Esophagus muscularis mucosa (tissue), 4 donors: Measurements from ENCODE around the gene PPP6R1.

Source experiments
- EP300 ChIP-seq: sonication (generic); formaldehyde crosslinking; IDR thresholded peaks from one replicate; pipeline ENCODE4 v1.6.1; 2017; ENCODE audit warnings: antibody characterized with exemption
- POLR2A ChIP-seq: fragments of 450-650 bp; IDR thresholded peaks from one replicate; pipeline ENCODE4 v1.6.1; 2017; ENCODE audit warnings: antibody characterized with exemption, moderate library complexity, mild to moderate bottlenecking, low read depth
- POLR2AphosphoS5 ChIP-seq, 2 donors: sonication (generic); formaldehyde crosslinking; IDR thresholded peaks; one replicate each; pipeline ENCODE4 v1.6.1; 2017; ENCODE audit warnings: antibody characterized with exemption in 2 of 2
- TF ChIP-seq, protein P1 (sequence below), 3 experiments: fragments of 200-600 bp in 2 of 3; fragments of 450-650 bp in 1 of 3; sonication (generic) in 2 of 3; IDR thresholded peaks; one replicate each; pipeline ENCODE4 v1.5.1; 2017 to 2019; ENCODE audit warnings: antibody characterized with exemption in 3 of 3, mild to moderate bottlenecking in 2 of 3, moderate library complexity in 1 of 3

DNA sequence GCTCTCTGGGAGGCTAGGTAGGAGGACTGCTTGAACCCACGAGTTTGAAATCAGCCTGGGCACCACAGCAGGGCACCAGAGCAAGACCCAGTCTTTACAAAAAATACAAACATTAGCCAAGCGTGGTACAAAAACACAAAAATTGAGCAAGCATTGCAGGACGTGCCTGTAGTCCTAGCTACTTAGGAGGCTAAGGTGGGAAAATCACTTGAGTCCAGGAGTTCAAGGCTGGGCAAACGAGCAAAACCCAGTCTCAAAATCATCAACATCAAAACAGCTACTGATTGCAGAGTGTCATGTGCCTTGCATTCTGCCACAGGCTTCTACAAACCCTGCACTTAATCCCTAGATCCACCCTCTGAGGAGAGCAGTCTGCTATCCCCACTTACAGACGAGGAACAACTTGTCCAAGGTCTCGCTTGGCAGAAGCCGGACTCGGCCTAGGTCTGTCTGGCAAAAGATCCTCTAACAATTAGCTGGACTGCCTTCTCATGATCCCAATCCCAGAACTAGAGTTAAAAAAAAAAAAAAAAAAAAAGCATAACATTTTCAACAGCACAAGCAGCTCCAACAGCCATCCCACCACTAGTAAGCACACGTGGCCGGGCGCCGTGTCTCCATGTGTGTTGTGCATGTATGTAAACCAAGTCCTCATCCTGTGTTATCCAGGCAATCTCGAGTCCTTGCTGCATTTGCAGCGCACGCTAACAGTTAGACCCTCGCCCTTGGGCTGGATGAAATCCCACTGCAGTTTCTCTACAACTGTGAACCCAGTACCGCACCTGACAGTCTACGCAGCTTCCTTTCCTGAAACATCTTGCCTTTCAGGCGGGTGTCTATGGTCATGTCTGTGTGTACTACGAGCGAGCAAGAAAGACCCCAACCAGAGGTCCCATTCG is 2.0 kb downstream of the PPP6R1 start:
- TF ChIP-seq, protein P1, sequence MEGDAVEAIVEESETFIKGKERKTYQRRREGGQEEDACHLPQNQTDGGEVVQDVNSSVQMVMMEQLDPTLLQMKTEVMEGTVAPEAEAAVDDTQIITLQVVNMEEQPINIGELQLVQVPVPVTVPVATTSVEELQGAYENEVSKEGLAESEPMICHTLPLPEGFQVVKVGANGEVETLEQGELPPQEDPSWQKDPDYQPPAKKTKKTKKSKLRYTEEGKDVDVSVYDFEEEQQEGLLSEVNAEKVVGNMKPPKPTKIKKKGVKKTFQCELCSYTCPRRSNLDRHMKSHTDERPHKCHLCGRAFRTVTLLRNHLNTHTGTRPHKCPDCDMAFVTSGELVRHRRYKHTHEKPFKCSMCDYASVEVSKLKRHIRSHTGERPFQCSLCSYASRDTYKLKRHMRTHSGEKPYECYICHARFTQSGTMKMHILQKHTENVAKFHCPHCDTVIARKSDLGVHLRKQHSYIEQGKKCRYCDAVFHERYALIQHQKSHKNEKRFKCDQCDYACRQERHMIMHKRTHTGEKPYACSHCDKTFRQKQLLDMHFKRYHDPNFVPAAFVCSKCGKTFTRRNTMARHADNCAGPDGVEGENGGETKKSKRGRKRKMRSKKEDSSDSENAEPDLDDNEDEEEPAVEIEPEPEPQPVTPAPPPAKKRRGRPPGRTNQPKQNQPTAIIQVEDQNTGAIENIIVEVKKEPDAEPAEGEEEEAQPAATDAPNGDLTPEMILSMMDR (IDR thresholded peaks at IDR 0.05): no peak
- no peak for TF ChIP-seq POLR2A
- no peak for TF ChIP-seq POLR2AphosphoS5 (IDR thresholded peaks at IDR 0.05)
- no peak for TF ChIP-seq EP300
